GM10266 (cell line): Measurements from ENCODE around the gene LEMD2.

Experiments
- DNase-seq: peaks from one replicate; pipeline ENCODE4 v3.0.0; 2012; ENCODE audit errors: extremely low spot score
- TF ChIP-seq, protein P1 (sequence below): IDR thresholded peaks from 2 replicates; pipeline ENCODE4 v1.5.1; 2012; ENCODE audit warnings: mild to moderate bottlenecking, low read depth; ENCODE audit not compliant: control insufficient read depth, insufficient read depth; ENCODE audit errors: missing control alignments

The LEMD2 gene

GRCh38 chr6:33732385-33732784, 56.5 kb downstream of the LEMD2 start:
- no peak for DNase-seq
- TF ChIP-seq, protein P1, sequence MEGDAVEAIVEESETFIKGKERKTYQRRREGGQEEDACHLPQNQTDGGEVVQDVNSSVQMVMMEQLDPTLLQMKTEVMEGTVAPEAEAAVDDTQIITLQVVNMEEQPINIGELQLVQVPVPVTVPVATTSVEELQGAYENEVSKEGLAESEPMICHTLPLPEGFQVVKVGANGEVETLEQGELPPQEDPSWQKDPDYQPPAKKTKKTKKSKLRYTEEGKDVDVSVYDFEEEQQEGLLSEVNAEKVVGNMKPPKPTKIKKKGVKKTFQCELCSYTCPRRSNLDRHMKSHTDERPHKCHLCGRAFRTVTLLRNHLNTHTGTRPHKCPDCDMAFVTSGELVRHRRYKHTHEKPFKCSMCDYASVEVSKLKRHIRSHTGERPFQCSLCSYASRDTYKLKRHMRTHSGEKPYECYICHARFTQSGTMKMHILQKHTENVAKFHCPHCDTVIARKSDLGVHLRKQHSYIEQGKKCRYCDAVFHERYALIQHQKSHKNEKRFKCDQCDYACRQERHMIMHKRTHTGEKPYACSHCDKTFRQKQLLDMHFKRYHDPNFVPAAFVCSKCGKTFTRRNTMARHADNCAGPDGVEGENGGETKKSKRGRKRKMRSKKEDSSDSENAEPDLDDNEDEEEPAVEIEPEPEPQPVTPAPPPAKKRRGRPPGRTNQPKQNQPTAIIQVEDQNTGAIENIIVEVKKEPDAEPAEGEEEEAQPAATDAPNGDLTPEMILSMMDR = no peak

GRCh38 chr6:33731751-33732282, 57.1 kb downstream of the LEMD2 start:
- no peak for DNase-seq
- TF ChIP-seq, protein P1 = no peak

- DNase-seq = no peak
- TF ChIP-seq, protein P1 = no peak
These were observed 57.9 kb downstream of the LEMD2 start for GRCh38 chr6:33731035-33731434.

GRCh38 chr6:33730611-33731010, 58.3 kb downstream of the LEMD2 start:
- TF ChIP-seq, protein P1 = no peak

DNA sequence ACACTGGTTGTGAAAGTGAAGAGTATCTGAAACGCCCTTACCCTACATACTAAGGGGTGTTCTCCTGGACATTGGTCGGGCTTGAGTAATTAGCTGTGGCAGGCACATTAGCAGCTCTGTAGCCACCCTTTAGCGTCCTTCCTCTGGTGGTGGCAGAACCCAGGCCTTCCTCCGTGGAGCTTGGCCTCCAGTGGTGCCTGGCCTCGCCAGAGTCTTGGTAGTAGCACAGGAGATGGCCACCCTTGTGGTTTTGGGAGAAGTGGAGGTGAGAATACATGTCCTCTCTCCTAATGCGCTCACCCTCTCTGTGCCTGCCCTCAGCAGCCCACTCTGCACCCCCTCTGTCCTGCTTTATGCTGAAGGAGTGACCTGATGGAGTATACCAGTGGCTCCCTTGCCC, 59.9 kb downstream of the LEMD2 start:
- TF ChIP-seq, protein P1 = no peak
- DNase-seq = no peak

More at GRCh38 chr6:33730611-33731010, 58.3 kb downstream of the LEMD2 start:
- DNase-seq = no peak

DNA sequence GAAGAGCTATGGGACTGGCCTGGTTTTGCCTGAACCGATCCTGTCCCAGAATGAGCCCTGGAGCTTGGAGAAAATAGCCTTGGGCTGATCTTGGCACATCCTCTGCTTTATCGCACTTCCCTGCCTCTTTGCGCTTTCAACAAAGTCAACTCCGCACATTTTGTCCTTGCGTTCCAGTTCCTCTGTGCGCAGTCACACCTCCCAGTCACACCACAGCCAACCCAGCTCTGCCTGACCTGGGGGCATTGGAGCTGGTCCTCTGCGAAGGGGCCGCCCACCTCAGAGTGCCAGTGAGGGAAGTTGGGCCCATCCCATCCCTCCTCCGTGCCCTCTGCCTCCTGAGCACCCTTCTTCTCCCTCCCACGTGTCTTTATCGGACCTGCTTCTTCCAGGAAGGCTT, 60.5 kb downstream of the LEMD2 start:
- TF ChIP-seq, protein P1 = no peak
- no peak for DNase-seq

DNA sequence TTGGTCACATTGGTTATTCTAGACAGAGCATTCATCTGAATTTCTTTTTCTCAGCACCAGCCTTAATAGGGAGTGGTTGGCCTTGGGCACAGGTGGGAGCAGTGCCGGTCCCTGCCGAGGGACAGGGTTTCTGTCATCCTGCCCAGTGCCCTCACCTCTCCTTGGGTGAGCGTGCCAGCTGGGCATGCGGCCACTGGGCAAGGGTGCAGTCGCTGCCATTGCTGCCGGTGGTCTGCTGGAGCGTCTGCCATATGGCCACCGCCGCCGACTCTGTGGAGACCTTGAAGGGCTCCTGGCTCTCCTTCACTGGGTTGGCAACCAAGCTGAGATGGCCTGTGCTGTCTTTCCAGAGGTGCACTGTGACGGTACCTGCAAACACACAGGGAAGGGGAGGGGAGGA, 61.0 kb downstream of the LEMD2 start:
- TF ChIP-seq, protein P1 = no peak
- DNase-seq = no peak
